SH-SY5Y (cell line): Measurements from ENCODE around the gene EEF1AKMT4.

Source experiments
- GATA2 ChIP-seq: IDR thresholded peaks from 2 replicates; pipeline ENCODE4 v1.6.1; 2011; ENCODE audit warnings: mild to moderate bottlenecking, low read depth, low read length
- GATA3 ChIP-seq: IDR thresholded peaks from 2 replicates; pipeline ENCODE4 v1.6.1; 2011; ENCODE audit warnings: low read depth, mild to moderate bottlenecking, low read length, moderate library complexity

GRCh38 chr3:184241141-184241446 is 8.4 kb upstream of the EEF1AKMT4 start:
- TF ChIP-seq GATA2 (no peak), GATA3 (no peak)
